GM23338 (cell line): ENCODE measurements around the gene FER.

Experiments used
- EZH2 ChIP-seq: fragments of 200-600 bp; sonication (generic); IDR thresholded peaks from one replicate; pipeline ENCODE4 v1.8.0; 2017; ENCODE audit warnings: antibody characterized with exemption, mild to moderate bottlenecking, low read depth; ENCODE audit not compliant: unreplicated experiment
- JUNB ChIP-seq: IDR thresholded peaks from one replicate; pipeline ENCODE4 v1.6.1; 2016; ENCODE audit warnings: antibody characterized with exemption; ENCODE audit not compliant: unreplicated experiment
- POLR2AphosphoS5 ChIP-seq: IDR thresholded peaks from 2 replicates; pipeline ENCODE4 v1.6.1; 2016; ENCODE audit warnings: antibody characterized with exemption, low read depth
- REST ChIP-seq: IDR thresholded peaks from one replicate; pipeline ENCODE4 v1.6.1; 2018; ENCODE audit warnings: antibody characterized with exemption; ENCODE audit not compliant: unreplicated experiment
- ZNF114 ChIP-seq: fragments of 250-450 bp; sonication (Bioruptor Pico); IDR thresholded peaks from 2 replicates; pipeline ENCODE4 v1.5.0; 2020; ENCODE audit warnings: mild to moderate bottlenecking, moderate library complexity
- TF ChIP-seq, protein P1 (sequence below), 2 experiments: fragments of 200-600 bp in 1 of 2; sonication (generic) in 1 of 2; conservative IDR thresholded peaks; 2 replicates each; pipeline versions ENCODE4 v1.5.1 to v1.6.1; 2016 to 2017; ENCODE audit warnings: antibody characterized with exemption in 2 of 2, low read depth in 2 of 2, mild to moderate bottlenecking in 2 of 2, moderate library complexity in 1 of 2

- TF ChIP-seq, protein P1, sequence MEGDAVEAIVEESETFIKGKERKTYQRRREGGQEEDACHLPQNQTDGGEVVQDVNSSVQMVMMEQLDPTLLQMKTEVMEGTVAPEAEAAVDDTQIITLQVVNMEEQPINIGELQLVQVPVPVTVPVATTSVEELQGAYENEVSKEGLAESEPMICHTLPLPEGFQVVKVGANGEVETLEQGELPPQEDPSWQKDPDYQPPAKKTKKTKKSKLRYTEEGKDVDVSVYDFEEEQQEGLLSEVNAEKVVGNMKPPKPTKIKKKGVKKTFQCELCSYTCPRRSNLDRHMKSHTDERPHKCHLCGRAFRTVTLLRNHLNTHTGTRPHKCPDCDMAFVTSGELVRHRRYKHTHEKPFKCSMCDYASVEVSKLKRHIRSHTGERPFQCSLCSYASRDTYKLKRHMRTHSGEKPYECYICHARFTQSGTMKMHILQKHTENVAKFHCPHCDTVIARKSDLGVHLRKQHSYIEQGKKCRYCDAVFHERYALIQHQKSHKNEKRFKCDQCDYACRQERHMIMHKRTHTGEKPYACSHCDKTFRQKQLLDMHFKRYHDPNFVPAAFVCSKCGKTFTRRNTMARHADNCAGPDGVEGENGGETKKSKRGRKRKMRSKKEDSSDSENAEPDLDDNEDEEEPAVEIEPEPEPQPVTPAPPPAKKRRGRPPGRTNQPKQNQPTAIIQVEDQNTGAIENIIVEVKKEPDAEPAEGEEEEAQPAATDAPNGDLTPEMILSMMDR (conservative IDR thresholded peaks at IDR 0.05; ENCODE audit: low read depth in 2 of 2) = no peak
- TF ChIP-seq REST (no peak), EZH2 (no peak), POLR2AphosphoS5 (no peak), JUNB (no peak), ZNF114 (CRISPR knock-in tag) (no peak)
Observed at GRCh38 chr5:109196823-109197160, 449.1 kb downstream of the FER start.
